GM18861 (cell line): ENCODE measurements around the gene OVAAL.

ENCODE experiments used
- ATAC-seq: cut with Tn5 transposase; IDR thresholded peaks from one replicate; pipeline ENCODE4 v1.9.1; 2021; ENCODE audit not compliant: unreplicated experiment

OVAAL gene

GRCh38 chr1:180568184-180568583, 9.4 kb downstream of the OVAAL start:
- ATAC-seq, result no peak

- ATAC-seq, result no peak
Measured at GRCh38 chr1:180571060-180571831, 12.5 kb downstream of the OVAAL start.

- no peak for ATAC-seq
Measured at GRCh38 chr1:180571832-180572636, 13.3 kb downstream of the OVAAL start.

GRCh38 chr1:180572760-180573159, 14.0 kb downstream of the OVAAL start:
- ATAC-seq, result no peak

- no peak for ATAC-seq
Measured at GRCh38 chr1:180574031-180574713, 15.4 kb downstream of the OVAAL start.

- no peak for ATAC-seq
Measured at GRCh38 chr1:180577361-180577760, 18.6 kb downstream of the OVAAL start.

GRCh38 chr1:180579961-180580611, 21.3 kb downstream of the OVAAL start:
- no peak for ATAC-seq

GRCh38 chr1:180581635-180582039, 22.9 kb downstream of the OVAAL start:
- no peak for ATAC-seq

- ATAC-seq, result no peak
Measured at GRCh38 chr1:180584869-180585268, 26.1 kb downstream of the OVAAL start.

- ATAC-seq, result no peak
Measured at GRCh38 chr1:180585994-180586359, 27.2 kb downstream of the OVAAL start.

GRCh38 chr1:180586671-180587155, 27.9 kb downstream of the OVAAL start:
- ATAC-seq, result no peak

- no peak for ATAC-seq
Measured at GRCh38 chr1:180588121-180588520, 29.4 kb downstream of the OVAAL start.

GRCh38 chr1:180590889-180591288, 32.1 kb downstream of the OVAAL start:
- no peak for ATAC-seq

GRCh38 chr1:180593382-180593781, 34.6 kb downstream of the OVAAL start:
- ATAC-seq, result no peak

- no peak for ATAC-seq
Measured at GRCh38 chr1:180594723-180595122, 36.0 kb downstream of the OVAAL start.

GRCh38 chr1:180595966-180596365, 37.2 kb downstream of the OVAAL start:
- no peak for ATAC-seq

- no peak for ATAC-seq
Measured at GRCh38 chr1:180597520-180597919, 38.8 kb downstream of the OVAAL start.

GRCh38 chr1:180598333-180598974, 39.7 kb downstream of the OVAAL start:
- no peak for ATAC-seq

- ATAC-seq, result no peak
Measured at GRCh38 chr1:180600343-180600742, 41.6 kb downstream of the OVAAL start.

- ATAC-seq, result no peak
Measured at GRCh38 chr1:180601512-180601911, 42.7 kb downstream of the OVAAL start.
